Cerebellar nuclear complex (tissue), 1 donor: ENCODE data around the gene CEMIP.

ENCODE experiments used
- DNase-seq, 2 experiments: peaks; one replicate each; lab custom pipeline; 2025; lab: John Stamatoyannopoulos, UW

The CEMIP gene

DNA sequence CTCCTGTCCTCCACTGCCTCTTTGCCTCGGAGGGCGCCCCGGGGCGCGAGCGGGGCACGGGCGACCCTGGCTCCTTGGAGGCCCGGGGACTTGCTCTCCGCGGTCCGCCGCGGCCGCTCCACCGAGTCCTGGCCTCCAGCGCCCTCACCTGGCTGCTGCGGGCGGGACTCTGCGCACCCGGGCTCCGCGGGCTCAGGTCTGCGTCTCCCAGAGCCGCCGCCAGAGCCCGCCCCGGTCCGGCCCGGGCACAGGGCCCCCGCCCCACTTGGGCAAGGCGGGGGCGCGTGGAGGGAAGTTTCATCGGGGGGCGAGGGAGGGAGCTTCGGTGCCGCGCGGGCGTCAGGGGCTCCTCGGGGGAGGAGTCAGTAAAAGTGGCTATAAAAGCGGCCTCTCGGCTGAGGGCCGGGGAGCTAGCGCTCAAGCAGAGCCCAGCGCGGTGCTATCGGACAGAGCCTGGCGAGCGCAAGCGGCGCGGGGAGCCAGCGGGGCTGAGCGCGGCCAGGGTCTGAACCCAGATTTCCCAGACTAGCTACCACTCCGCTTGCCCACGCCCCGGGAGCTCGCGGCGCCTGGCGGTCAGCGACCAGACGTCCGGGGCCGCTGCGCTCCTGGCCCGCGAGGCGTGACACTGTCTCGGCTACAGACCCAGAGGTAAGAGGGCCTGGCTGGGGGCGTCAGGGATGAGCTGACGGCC is at the start of gene CEMIP:
TSS of gene CEMIP (plus strand) at position 407 of the 694 bp plus-strand sequence. CDS start 94,510 bp downstream, outside the sequence.
- DNase-seq, result peak in 1 of 2 experiments; percentile 57

DNA sequence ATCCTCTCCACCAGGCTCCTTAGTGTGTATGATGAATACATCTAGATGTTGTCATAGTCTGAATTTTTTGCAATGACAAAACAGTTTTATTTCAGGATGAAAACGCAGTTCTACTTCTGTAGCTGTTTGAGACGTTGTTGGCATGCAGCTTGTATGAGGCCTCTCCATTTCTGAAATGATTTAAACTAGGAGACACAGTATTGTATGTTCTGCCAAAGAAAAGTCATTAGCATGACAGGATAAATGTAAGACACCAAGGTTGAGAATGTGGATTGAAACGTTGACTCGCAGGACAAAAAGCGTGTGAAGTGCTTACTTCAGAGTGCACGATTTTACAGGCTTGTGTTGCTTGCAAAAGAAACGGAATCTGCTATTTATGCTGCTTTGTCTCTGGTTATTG is 48.8 kb upstream of the CEMIP start:
- DNase-seq, result no peak

GRCh38 chr15:80730926-80731325 is 48.2 kb upstream of the CEMIP start:
- no peak for DNase-seq

DNA sequence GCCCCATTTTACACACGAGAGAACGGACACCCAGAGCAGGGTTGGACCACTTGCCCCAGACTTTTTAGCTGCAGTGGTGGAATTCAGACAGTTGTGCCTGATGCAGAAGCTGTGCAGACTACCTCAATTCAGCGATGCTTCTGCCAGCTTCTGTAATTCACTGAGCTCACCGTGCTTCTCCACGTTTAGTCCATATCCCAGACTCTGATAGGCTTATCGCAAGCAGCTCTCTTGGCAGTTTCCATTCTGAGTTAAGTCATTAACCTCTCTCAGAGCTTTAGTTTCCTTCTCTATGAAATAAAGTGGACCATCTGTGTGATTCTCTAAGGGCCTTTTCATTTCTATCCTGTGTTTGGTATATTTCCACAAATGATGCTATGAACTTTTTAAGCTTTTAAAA is 47.0 kb upstream of the CEMIP start:
- DNase-seq, result no peak

GRCh38 chr15:80732818-80733217 is 46.4 kb upstream of the CEMIP start:
- no peak for DNase-seq

- no peak for DNase-seq
Measured at GRCh38 chr15:80733460-80733859, 45.7 kb upstream of the CEMIP start.

- DNase-seq, result no peak
Measured at GRCh38 chr15:80735344-80735743, 43.8 kb upstream of the CEMIP start.

GRCh38 chr15:80736560-80736959 is 42.6 kb upstream of the CEMIP start:
- DNase-seq, result no peak

DNA sequence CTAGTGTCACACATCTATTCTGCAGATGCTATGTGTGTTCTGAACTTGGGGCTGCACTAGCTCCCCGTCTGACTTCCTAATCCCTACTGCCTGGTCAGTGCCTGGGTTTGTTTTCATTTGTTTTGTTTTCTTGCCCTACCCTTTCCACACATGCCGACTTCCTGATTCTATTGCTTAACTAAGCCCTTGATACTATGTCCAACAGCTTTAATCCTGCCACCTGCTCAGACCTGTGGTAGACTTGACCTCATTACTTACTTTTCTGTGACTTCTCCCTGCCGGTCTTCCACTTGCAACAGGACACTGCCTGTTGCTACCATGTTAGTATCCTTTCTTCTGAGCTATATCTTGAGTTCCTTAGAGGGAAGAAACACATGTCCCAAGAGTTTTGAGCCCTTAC is 39.3 kb upstream of the CEMIP start:
- DNase-seq, result no peak

GRCh38 chr15:80742081-80742480 is 37.1 kb upstream of the CEMIP start:
- DNase-seq, result no peak

- no peak for DNase-seq
Measured at GRCh38 chr15:80743189-80743833, 35.9 kb upstream of the CEMIP start.

DNA sequence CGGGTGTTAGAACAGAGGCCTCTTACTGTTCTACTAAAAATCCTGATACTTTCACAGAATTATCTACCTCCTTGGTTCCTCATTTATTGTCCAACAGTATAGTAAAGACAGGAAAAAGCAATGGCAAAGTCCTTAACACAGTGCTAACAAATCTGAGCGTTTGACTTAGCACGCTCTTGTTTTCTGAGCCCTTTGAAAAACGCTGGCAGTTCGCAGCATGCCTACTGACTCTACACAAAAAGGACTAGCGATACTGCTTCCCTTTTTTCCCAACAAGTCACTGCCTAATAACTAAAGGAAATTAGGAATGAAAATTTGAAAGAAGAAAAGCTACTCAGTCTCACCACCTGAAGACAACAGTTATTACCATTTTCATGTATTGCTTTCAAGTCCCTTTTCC is 34.8 kb upstream of the CEMIP start:
- no peak for DNase-seq

GRCh38 chr15:80744826-80745225 is 34.3 kb upstream of the CEMIP start:
- no peak for DNase-seq

- DNase-seq, result no peak
Measured at GRCh38 chr15:80745888-80746287, 33.3 kb upstream of the CEMIP start.

GRCh38 chr15:80747317-80748053 is 31.7 kb upstream of the CEMIP start:
- DNase-seq, result no peak

DNA sequence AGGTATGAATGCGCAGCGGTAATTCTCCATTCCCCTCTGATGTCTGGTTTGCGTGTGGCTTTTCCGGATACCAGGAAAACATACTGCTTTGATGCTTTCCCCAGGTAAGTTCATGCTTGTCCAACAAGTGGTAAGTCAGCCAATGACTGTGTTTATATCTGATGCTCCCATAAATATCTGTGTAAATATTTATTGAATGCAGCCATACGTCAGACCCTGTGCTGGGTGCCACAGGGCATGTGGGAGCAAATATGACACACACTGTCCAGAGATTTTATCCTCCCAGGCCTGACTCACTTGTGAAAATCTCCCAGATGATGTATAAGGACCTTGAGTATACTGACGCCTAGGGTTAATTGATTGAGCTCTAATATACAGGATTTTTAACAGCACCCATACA is 29.6 kb upstream of the CEMIP start:
- no peak for DNase-seq

DNA sequence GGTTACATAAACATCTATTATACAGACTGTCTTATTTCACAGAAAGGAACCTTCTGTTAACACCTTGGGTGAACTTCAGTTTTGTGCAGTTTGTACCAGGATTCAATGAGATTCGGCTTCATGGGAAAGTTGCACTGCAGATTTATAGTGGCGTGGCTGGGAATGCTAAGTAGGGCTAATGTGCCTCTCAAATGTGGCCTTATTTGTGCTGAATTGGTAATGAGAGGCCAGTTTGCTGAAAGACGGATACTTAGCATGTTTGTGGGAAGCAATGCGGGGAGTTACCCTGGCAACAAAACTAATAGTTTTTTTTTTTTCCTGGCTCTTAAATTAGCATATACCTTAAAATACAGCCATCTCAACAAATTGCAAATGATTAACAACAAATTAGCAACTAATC is 28.6 kb upstream of the CEMIP start:
- DNase-seq, result no peak

DNA sequence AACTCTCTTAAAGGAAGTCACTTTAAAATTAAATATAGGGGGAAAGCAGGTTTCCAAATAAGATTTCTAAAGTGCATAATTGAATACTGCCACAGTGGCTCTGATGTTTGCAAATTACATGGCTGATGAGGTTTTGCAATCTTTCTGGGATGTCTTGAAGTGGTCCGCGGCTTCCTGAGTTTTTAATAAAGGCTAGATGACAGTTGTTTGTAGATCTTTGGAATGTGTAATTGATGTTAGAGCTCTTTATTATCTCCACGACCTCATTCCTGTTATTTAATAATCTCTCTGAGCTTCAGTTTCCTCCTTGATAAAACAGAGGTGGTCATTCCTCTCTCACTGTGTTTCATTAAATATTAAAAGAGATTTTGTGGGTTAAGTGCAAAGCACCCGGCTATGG is 27.0 kb upstream of the CEMIP start:
- no peak for DNase-seq

DNA sequence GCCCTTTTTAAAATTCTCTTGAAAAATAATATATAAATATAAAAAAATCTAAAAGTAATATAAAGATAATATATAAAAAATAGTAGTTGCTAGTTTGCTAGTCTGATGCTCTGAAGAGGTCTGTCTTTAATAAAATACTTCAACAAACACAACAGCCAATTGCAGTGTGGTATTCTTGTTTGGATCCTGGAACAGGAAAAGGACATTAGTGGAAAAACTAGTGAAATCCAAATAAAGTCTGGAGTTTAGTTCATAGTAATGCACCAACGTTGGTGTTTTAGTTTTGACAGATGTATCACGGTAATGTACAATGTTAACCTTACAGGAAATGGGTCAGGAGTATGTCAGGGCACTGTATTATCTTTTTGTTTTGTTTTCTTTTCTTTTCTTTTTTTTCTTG is 26.0 kb upstream of the CEMIP start:
- no peak for DNase-seq

DNA sequence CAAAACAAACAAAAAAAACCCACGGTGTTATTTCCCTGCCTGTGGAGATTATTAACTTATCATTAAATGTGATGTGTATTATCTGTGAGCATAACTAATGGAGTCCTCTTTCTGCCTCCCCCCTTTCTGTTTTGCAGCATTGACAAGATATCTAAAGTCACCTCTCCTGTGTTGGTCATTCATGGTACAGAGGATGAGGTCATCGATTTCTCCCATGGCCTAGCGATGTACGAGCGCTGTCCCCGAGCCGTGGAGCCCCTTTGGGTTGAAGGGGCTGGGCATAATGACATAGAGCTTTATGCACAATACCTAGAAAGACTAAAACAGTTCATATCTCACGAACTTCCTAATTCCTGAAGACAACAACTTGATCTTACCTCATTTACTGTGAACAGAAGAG is 25.2 kb upstream of the CEMIP start:
- DNase-seq, result no peak

- DNase-seq, result no peak
Measured at GRCh38 chr15:80755885-80756284, 23.3 kb upstream of the CEMIP start.

GRCh38 chr15:80758130-80758745 is 20.9 kb upstream of the CEMIP start:
- DNase-seq, result no peak

DNA sequence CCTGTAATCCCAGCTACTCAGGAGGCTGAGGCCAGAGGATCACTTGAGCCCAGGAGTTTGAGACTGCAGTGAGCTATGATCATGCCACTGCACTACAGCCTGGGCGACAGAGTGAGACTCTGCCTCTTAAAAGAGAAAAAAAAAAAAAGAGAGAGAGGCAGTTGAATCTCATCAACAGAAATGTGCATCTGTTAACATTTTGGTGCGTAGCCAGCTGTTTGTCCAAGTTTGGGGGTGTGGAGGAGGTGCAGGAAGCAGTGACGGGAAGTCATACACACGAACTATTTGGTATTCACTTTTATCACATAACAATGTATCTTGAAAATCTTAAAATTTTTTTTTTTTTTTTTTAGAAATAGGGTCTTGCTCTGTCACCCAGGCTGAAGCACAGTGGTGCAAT is 18.2 kb upstream of the CEMIP start:
- no peak for DNase-seq
